H1 (cell line): ENCODE results near the gene MCCC1. TPM values are rescaled to one million over a fixed set of nuclear protein-coding genes. Genes with fewer than 3 reads are reported as not detected.

Source experiments
- CHD2 ChIP-seq: IDR thresholded peaks from 2 replicates; pipeline ENCODE4 v1.6.1; 2012; ENCODE audit warnings: low read length, improper control_type of control experiment
- FOSL1 ChIP-seq: IDR thresholded peaks from 2 replicates; pipeline ENCODE4 v1.6.1; 2011; ENCODE audit warnings: mild to moderate bottlenecking, low read depth, low read length, moderate library complexity; ENCODE audit not compliant: insufficient read depth
- JUND ChIP-seq: IDR thresholded peaks from 2 replicates; pipeline ENCODE4 v1.6.1; 2011; ENCODE audit warnings: mild to moderate bottlenecking, improper control_type of control experiment, low read length
- KDM1A ChIP-seq: fragments of 200-600, 300-600 bp; sonication (generic); IDR thresholded peaks from 2 replicates; pipeline ENCODE4 v1.7.1; 2016; ENCODE audit warnings: mild to moderate bottlenecking, low read length, borderline replicate concordance
- RAD21 ChIP-seq, 2 experiments: IDR thresholded peaks in 1 of 2; conservative IDR thresholded peaks in 1 of 2; 2 replicates each; pipeline ENCODE4 v1.6.1; 2011; ENCODE audit warnings: low read depth in 2 of 2, low read length in 2 of 2, improper control_type of control experiment in 1 of 2, inconsistent platforms in 1 of 2, mild to moderate bottlenecking in 1 of 2, moderate library complexity in 1 of 2
- RBBP5 ChIP-seq: IDR thresholded peaks from 2 replicates; pipeline ENCODE4 v1.7.1; 2012; ENCODE audit warnings: low read depth, mild to moderate bottlenecking, inconsistent platforms, low read length, moderate library complexity, borderline replicate concordance
- RFX5 ChIP-seq: IDR thresholded peaks from 2 replicates; pipeline ENCODE4 v1.6.1; 2011; ENCODE audit warnings: low read depth, low read length, improper control_type of control experiment, borderline replicate concordance
- TAF1 ChIP-seq: IDR thresholded peaks from 2 replicates; pipeline ENCODE4 v1.6.1; 2011; ENCODE audit warnings: mild to moderate bottlenecking, low read depth, low read length
- TBP ChIP-seq: IDR thresholded peaks from 2 replicates; pipeline ENCODE4 v1.6.1; 2011; ENCODE audit warnings: low read depth, low read length, improper control_type of control experiment
- polyA plus RNA-seq, 7 experiments: library from polyadenylated mRNA; depleted of rRNA in 3 of 7; stranded (reverse) in 5 of 7; unstranded in 2 of 7; fragments of >200 nt in 5 of 7; fragments of 200-250 nt in 2 of 7; gene quantifications; 1 replicate in 5 of 7; 2 replicates in 1 of 7; 4 replicates in 1 of 7; pipeline versions ENCODE4 v1.2.1 to v1.2.3, GENCODE V29; 2011 to 2013; ENCODE audit warnings: missing spikeins in 2 of 7, mixed read lengths in 2 of 7
- total RNA-seq: library from RNA; stranded (reverse); fragmentation: NEBNext Ultra II Directional; extraction: Animal tissue kit (Norgen Biotek cat#: 25700); gene quantifications from 2 replicates; pipeline ENCODE4 v1.2.1, GENCODE V29; 2021
- TF ChIP-seq, protein P1 (sequence below): IDR thresholded peaks from 2 replicates; pipeline ENCODE4 v1.6.1; 2012; ENCODE audit warnings: inconsistent platforms

The MCCC1 gene
- total and polyA plus RNA-seq, 2 of the 8 experiments (the other 6 are each of a cell fraction or from before 2014, with no cell fraction given), result 10.8 to 21.5 TPM

- no peak for TF ChIP-seq CHD2
- no peak for TF ChIP-seq TBP
- TF ChIP-seq RBBP5, result no peak
- no peak for TF ChIP-seq FOSL1
- TF ChIP-seq, protein P1, sequence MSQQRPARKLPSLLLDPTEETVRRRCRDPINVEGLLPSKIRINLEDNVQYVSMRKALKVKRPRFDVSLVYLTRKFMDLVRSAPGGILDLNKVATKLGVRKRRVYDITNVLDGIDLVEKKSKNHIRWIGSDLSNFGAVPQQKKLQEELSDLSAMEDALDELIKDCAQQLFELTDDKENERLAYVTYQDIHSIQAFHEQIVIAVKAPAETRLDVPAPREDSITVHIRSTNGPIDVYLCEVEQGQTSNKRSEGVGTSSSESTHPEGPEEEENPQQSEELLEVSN, result no peak
- no peak for TF ChIP-seq JUND
- TF ChIP-seq TAF1, result no peak
- TF ChIP-seq RFX5, result no peak
- TF ChIP-seq KDM1A, result no peak
- no peak for TF ChIP-seq RAD21 (IDR thresholded peaks at IDR 0.05 in 1 of 2, conservative IDR thresholded peaks at IDR 0.05 in 1 of 2; ENCODE audit: low read depth in 2 of 2, low read length in 2 of 2)
Measured at GRCh38 chr3:182973047-182973446, 126.2 kb downstream of the MCCC1 start (continued).
